GM13977 (cell line): Measurements from ENCODE around the gene CPVL.

Source experiments
- DNase-seq: peaks from one replicate; pipeline ENCODE4 v3.0.0; 2012; ENCODE audit warnings: low spot score
- CTCF ChIP-seq: IDR thresholded peaks from 2 replicates; pipeline ENCODE4 v1.5.1; 2012; ENCODE audit warnings: mild to moderate bottlenecking, control low read depth; ENCODE audit not compliant: insufficient read depth; ENCODE audit errors: extremely low read depth, missing control alignments
- in situ Hi-C: fragments of 300-500 bp; cut with MboI; formaldehyde crosslinking; loops from one replicate; pipeline ENCODE4 v1.12.0; 2022; ENCODE audit warnings: low sequenced_read_pairs, low pct_unique_long_range_greater_than_20kb, mixed read lengths, inconsistent platforms; ENCODE audit not compliant: unreplicated experiment

The CPVL gene

GRCh38 chr7:28956608-28957063, 189.7 kb downstream of the CPVL start:
- in situ Hi-C loops = no loop called here
- peak; percentile 3 for TF ChIP-seq CTCF

GRCh38 chr7:28955718-28956607, 190.4 kb downstream of the CPVL start:
- in situ Hi-C loops = no loop called here
- peak; percentile 39 for TF ChIP-seq CTCF
- peak; percentile 66 for DNase-seq

More at GRCh38 chr7:28956608-28957063, 189.7 kb downstream of the CPVL start:
- DNase-seq = peak; percentile 78

GRCh38 chr7:28955356-28955717, 191.0 kb downstream of the CPVL start:
- TF ChIP-seq CTCF = no peak
- in situ Hi-C loops = no loop called here
- DNase-seq = peak; percentile 19

- in situ Hi-C loops = no loop called here
- peak; percentile 26 for DNase-seq
- no peak for TF ChIP-seq CTCF
Observed at GRCh38 chr7:28954946-28955345, 191.4 kb downstream of the CPVL start.

GRCh38 chr7:28954471-28954870, 191.9 kb downstream of the CPVL start:
- peak; percentile 16 for DNase-seq
- in situ Hi-C loops = no loop called here
- TF ChIP-seq CTCF = no peak

GRCh38 chr7:28953633-28954032, 192.7 kb downstream of the CPVL start:
- in situ Hi-C loops = no loop called here
- no peak for TF ChIP-seq CTCF
- no peak for DNase-seq
